ENCODE data around the gene NAGK.

GRCh38 chr2:71060871-71061270, 7.6 kb upstream of the NAGK start:
- no peak for TF ChIP-seq CTCF (IDR thresholded peaks at IDR 0.05)
- no peak for TF ChIP-seq POLR2A (IDR thresholded peaks at IDR 0.05)
- TF ChIP-seq POLR2AphosphoS5 (IDR thresholded peaks at IDR 0.05; ENCODE audit: insufficient read depth in 1 of 2, low read depth in 1 of 2) = no peak

Measured in vagina (tissue), 2 donors.